HepG2 (cell line): ENCODE data around the gene ST6GALNAC2. TPM values are rescaled to one million over a fixed set of nuclear protein-coding genes. Genes with fewer than 3 reads are reported as not detected.

ENCODE experiments used
- ATAC-seq: fragments of 200-7000 bp; cut with Tn5 transposase; 3 replicates; pipeline ENCODE4 v1.9.1; 2020; ENCODE audit warnings: mild to moderate bottlenecking, moderate library complexity
- BruUV-seq: library from RNA; stranded (reverse); fragments of 400-500 nt; replicated peaks from 2 replicates; lab custom pipeline; 2021; lab: Mats Ljungman, UMichigan
- CTCF ChIA-PET: fragments of 300-600 bp; formaldehyde crosslinking; extraction: SDS; loops from one replicate; lab custom pipeline; 2021; ENCODE audit warnings: low total read pairs, inconsistent platforms, low intra/inter-chr PET ratio; lab: Yijun Ruan, JAX
- POLR2A ChIA-PET: fragments of 350-600 bp; sonication (Branson Sonifier 250); formaldehyde crosslinking; loops from one replicate; lab custom pipeline; 2020; ENCODE audit warnings: antibody characterized with exemption, inconsistent platforms; lab: Yijun Ruan, JAX
- DNase-seq: peaks from one replicate; pipeline ENCODE4 v3.0.0-alpha.2; 2015; ENCODE audit warnings: low spot score
- FAIRE-seq: peaks from 3 replicates; lab custom pipeline; 2011; peaks lifted over from hg19 to GRCh38; lab: Jason Lieb, UNC
- H2AFZ ChIP-seq: one replicate; pipeline ENCODE4 v1.6.1; 2011; ENCODE audit warnings: low read length, inconsistent platforms
- H3K27ac ChIP-seq: fragments of 300-600 bp; 3 replicates; pipeline ENCODE4 v1.8.0; 2011; ENCODE audit warnings: mixed run types, mild to moderate bottlenecking, mixed read lengths, low read length, inconsistent platforms; ENCODE audit not compliant: insufficient read depth; ENCODE audit errors: extremely low read length
- H3K27me3 ChIP-seq, 2 experiments: fragments of 200-600 bp in 1 of 2; 2 replicates in 1 of 2; 3 replicates in 1 of 2; pipeline versions ENCODE4 v1.6.0 to v1.8.0; 2011; ENCODE audit warnings: low read length in 2 of 2, mild to moderate bottlenecking in 2 of 2, moderate library complexity in 2 of 2, inconsistent platforms in 1 of 2; ENCODE audit not compliant: insufficient read depth in 2 of 2, control insufficient read depth in 1 of 2
- H3K36me3 ChIP-seq, 2 experiments: fragments of 200-600 bp in 1 of 2; replicated peaks in 1 of 2; 2 replicates in 1 of 2; 3 replicates in 1 of 2; pipeline versions ENCODE4 v1.5.1 to v1.8.0; 2011; ENCODE audit warnings: low read length in 2 of 2, inconsistent platforms in 1 of 2; ENCODE audit not compliant: insufficient read depth in 2 of 2, control insufficient read depth in 1 of 2
- H3K4me1 ChIP-seq: 2 replicates; pipeline ENCODE4 v1.5.1; 2012; ENCODE audit warnings: low read length, inconsistent platforms; ENCODE audit not compliant: insufficient read depth
- H3K4me2 ChIP-seq: 2 replicates; pipeline ENCODE4 v1.6.0; 2011; ENCODE audit warnings: low read depth, low read length, inconsistent platforms
- H3K4me3 ChIP-seq, 3 experiments: fragments of 200-600 bp in 1 of 3; sonication (generic), shearing (Covaris generic) in 1 of 3; replicated peaks in 1 of 3; 2 replicates each; pipeline ENCODE4 v1.5.1; 2011 to 2016; ENCODE audit warnings: low read length in 3 of 3, inconsistent platforms in 2 of 3, low read depth in 2 of 3, mild to moderate bottlenecking in 2 of 3, control low read depth in 1 of 3, mixed read lengths in 1 of 3; ENCODE audit not compliant: insufficient read depth in 1 of 3
- H3K79me2 ChIP-seq: one replicate; pipeline ENCODE4 v1.6.1; 2011; ENCODE audit warnings: low read length, inconsistent platforms; ENCODE audit not compliant: insufficient read depth
- H3K9ac ChIP-seq: 2 replicates; pipeline ENCODE4 v1.6.0; 2011; ENCODE audit warnings: mild to moderate bottlenecking, low read depth, low read length, inconsistent platforms; ENCODE audit not compliant: insufficient read depth
- H3K9me3 ChIP-seq: 2 replicates; pipeline ENCODE4 v1.5.1; 2012; ENCODE audit warnings: mild to moderate bottlenecking, low read length
- H4K20me1 ChIP-seq: 2 replicates; pipeline ENCODE4 v1.6.0; 2011; ENCODE audit warnings: inconsistent platforms, mild to moderate bottlenecking, low read length, moderate library complexity; ENCODE audit not compliant: insufficient read depth
- CEBPG ChIP-seq: IDR thresholded peaks from 2 replicates; pipeline ENCODE4 v1.6.1; 2016
- GABPA ChIP-seq, 2 experiments: IDR thresholded peaks; 2 replicates each; pipeline ENCODE4 v1.6.1; 2011 to 2016; ENCODE audit warnings: low read depth in 2 of 2, low read length in 1 of 2, missing biosample characterization in 1 of 2, missing genetic modification characterization in 1 of 2
- HNF4A ChIP-seq: sonication (generic); formaldehyde crosslinking; IDR thresholded peaks from 2 replicates; pipeline ENCODE4 v1.4.0; 2020; ENCODE audit warnings: missing genetic modification reagents
- NR2F6 ChIP-seq, 2 experiments: IDR thresholded peaks; 2 replicates each; pipeline ENCODE4 v1.6.1; 2016; ENCODE audit warnings: antibody characterized with exemption in 1 of 2, mild to moderate bottlenecking in 1 of 2
- ZFP82 ChIP-seq: sonication (generic); formaldehyde crosslinking; IDR thresholded peaks from 2 replicates; pipeline ENCODE4 v1.5.1; 2020; ENCODE audit warnings: mild to moderate bottlenecking, missing genetic modification reagents, borderline replicate concordance
- ZNF264 ChIP-seq: sonication (generic); formaldehyde crosslinking; IDR thresholded peaks from 2 replicates; pipeline ENCODE4 v1.4.0; 2020; ENCODE audit warnings: missing genetic modification reagents
- ZNF34 ChIP-seq: sonication (generic); formaldehyde crosslinking; IDR thresholded peaks from 2 replicates; pipeline ENCODE4 v1.4.0; 2020; ENCODE audit warnings: mild to moderate bottlenecking, missing genetic modification reagents, borderline replicate concordance
- WGBS: methylation state at CpG from one replicate; pipeline ENCODE4 v1.1.6; 2017; ENCODE audit warnings: low lambda C conversion rate; 5-methylcytosine and 5-hydroxymethylcytosine counted together
- in situ Hi-C: cut with HindIII; loops from 2 replicates; pipeline ENCODE4 v1.10.0; 2017; ENCODE audit warnings: low pct_unique_long_range_greater_than_20kb; ENCODE audit not compliant: extremely low pct_ligation_motif_present
- intact Hi-C: fragments of 100-400 bp; cut with micrococcal nuclease; formaldehyde crosslinking; loops from one replicate; pipeline ENCODE4 v1.10.0; 2022; ENCODE audit not compliant: unreplicated experiment
- polyA plus RNA-seq, 8 experiments: library from polyadenylated mRNA; depleted of rRNA in 3 of 8; stranded (reverse) in 7 of 8; unstranded in 1 of 8; fragments of >200 nt; fragmentation: Illumina TruSeq in 4 of 8; extraction: Trizol in 4 of 8; gene quantifications; 2 replicates each; pipeline versions ENCODE4 v1.2.1 to v1.2.3, GENCODE V29; 2011 to 2016; ENCODE audit warnings: low read depth in 4 of 8, missing spikeins in 1 of 8, mixed read lengths in 1 of 8; ENCODE audit not compliant: insufficient read depth in 1 of 8
- total RNA-seq, 5 experiments: library from RNA; depleted of rRNA; stranded (reverse); fragments of >200 nt; fragmentation: Illumina TruSeq; extraction: Trizol; gene quantifications; 2 replicates each; pipeline ENCODE4 v1.2.3, GENCODE V29; 2016; ENCODE audit warnings: low read depth in 1 of 5
- TF ChIP-seq, protein P1 (sequence below): sonication (generic); formaldehyde crosslinking; IDR thresholded peaks from 2 replicates; pipeline ENCODE4 v1.8.1; 2023; ENCODE audit warnings: missing genetic modification reagents, mild to moderate bottlenecking, borderline replicate concordance
- TF ChIP-seq, protein P2 (sequence below): sonication (generic); formaldehyde crosslinking; IDR thresholded peaks from 2 replicates; pipeline ENCODE4 v1.5.1; 2020; ENCODE audit warnings: mild to moderate bottlenecking, moderate library complexity, missing genetic modification reagents
- TF ChIP-seq, protein P3 (sequence below): sonication (generic); formaldehyde crosslinking; IDR thresholded peaks from 2 replicates; pipeline ENCODE4 v1.4.0; 2020; ENCODE audit warnings: missing genetic modification reagents
- TF ChIP-seq, protein P4 (sequence below): IDR thresholded peaks from 2 replicates; pipeline ENCODE4 v1.4.0; 2020; ENCODE audit warnings: mild to moderate bottlenecking, missing genetic modification reagents

ST6GALNAC2 gene
- total and polyA plus RNA-seq, 2 of the 13 experiments (the other 11 are each of a cell fraction or from before 2014, with no cell fraction given): 0.12 to 0.49 TPM

DNA sequence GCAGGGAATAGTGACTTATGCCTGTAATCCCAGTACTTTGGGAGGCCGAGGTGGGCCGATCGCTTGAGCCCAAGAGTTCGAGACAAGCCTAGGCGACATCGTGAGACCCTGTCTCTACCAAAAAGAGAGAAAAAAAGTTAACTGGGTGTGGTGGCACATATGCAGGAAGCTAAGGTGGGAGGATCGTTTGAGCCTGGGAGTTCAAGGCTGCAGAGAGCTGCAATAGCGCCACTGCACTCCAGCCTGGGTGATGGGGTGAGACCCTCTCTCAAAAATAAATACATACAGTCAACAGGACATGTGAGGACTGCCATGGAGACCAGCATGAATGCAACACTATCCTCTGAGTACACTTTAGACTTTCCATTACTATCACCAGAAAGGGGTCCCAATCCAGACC is 15.4 kb upstream of the ST6GALNAC2 start (continued):
- TF ChIP-seq, protein P1, sequence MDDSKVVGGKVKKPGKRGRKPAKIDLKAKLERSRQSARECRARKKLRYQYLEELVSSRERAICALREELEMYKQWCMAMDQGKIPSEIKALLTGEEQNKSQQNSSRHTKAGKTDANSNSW: no peak

DNA sequence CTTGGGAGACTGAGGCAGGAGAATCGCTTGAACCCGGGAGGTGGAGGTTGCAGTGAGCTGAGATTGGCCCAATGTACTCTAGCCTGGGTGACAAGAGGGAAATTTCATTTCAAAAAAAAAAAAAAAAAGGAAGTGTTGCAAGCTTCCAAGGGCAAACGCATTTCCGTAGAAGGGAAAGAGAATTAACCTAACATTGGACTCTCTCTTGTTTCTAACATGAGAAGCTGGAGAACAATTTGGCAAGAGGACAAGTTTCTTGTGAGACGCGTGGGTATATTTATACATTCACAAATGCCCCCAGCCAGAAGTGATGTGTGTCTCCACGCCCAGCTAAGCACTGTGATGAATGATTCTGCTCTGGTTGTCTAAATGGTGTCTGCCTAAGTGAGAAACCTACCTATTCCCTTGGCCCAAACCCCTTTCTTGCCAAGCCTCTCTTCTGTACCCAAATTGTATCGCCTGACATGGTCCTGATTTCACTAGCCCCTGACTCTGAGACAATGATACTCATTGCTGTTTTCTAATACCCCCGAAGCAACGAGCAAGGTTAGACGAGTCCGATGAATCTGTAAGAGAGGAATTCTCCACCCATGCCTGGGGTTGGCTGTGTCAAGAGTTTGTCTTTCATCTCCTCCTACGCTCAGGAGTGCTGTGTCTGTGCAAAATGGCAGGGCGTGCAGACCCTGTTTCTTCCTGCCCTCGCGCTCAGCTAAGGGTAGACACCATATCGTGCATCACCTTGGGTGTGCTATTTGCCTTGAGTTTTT is 14.2 kb upstream of the ST6GALNAC2 start:
- Histone ChIP-seq H3K27me3 (no peaks in the 10 kb centered on the region), H3K4me1 (peaks cover 73% of the 10 kb centered on the region), H2AFZ (no peak overlapping the region), H4K20me1 (no peaks in the 10 kb centered on the region), H3K27ac (no peak overlapping the region), H3K4me3 (no peak overlapping the region), H3K4me2 (peak overlapping the region; percentile 6), H3K9me3 (no peaks in the 10 kb centered on the region), H3K9ac (no peak overlapping the region), H3K79me2 (no peaks in the 10 kb centered on the region), H3K36me3 (no peaks in the 10 kb centered on the region)
- no TSS peak for BruUV-seq
- POLR2A ChIA-PET: interaction anchor here (3.2 to 6.3 kb wide), 2 partner anchors 13 to 33 kb away, joined by 14 to 39 read pairs; no protein-coding TSS in a partner anchor
- in situ Hi-C loops: no loop called here
- ATAC-seq: no peak
- CTCF ChIA-PET: no interaction called here
- no peak for DNase-seq
- FAIRE-seq: no peak
- WGBS: 58% methylated on average over 17 of the region's 17 CpGs
- intact Hi-C loops: no loop called here
- TF ChIP-seq GABPA (IDR thresholded peaks at IDR 0.05; ENCODE audit: low read depth, low read length): no peak
- TF ChIP-seq GABPA (CRISPR knock-in tag; IDR thresholded peaks at IDR 0.05; ENCODE audit: low read depth): peak; percentile 37; the same call in 1 of the 2 replicates
- no peak for TF ChIP-seq ZNF264 (CRISPR knock-in tag)
- TF ChIP-seq, protein P2, sequence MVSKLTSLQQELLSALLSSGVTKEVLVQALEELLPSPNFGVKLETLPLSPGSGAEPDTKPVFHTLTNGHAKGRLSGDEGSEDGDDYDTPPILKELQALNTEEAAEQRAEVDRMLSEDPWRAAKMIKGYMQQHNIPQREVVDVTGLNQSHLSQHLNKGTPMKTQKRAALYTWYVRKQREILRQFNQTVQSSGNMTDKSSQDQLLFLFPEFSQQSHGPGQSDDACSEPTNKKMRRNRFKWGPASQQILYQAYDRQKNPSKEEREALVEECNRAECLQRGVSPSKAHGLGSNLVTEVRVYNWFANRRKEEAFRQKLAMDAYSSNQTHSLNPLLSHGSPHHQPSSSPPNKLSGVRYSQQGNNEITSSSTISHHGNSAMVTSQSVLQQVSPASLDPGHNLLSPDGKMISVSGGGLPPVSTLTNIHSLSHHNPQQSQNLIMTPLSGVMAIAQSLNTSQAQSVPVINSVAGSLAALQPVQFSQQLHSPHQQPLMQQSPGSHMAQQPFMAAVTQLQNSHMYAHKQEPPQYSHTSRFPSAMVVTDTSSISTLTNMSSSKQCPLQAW (CRISPR knock-in tag): peak; percentile 9; the same call in 1 of the 2 replicates
- TF ChIP-seq CEBPG (CRISPR knock-in tag): peak; percentile 54
- TF ChIP-seq, protein P3, sequence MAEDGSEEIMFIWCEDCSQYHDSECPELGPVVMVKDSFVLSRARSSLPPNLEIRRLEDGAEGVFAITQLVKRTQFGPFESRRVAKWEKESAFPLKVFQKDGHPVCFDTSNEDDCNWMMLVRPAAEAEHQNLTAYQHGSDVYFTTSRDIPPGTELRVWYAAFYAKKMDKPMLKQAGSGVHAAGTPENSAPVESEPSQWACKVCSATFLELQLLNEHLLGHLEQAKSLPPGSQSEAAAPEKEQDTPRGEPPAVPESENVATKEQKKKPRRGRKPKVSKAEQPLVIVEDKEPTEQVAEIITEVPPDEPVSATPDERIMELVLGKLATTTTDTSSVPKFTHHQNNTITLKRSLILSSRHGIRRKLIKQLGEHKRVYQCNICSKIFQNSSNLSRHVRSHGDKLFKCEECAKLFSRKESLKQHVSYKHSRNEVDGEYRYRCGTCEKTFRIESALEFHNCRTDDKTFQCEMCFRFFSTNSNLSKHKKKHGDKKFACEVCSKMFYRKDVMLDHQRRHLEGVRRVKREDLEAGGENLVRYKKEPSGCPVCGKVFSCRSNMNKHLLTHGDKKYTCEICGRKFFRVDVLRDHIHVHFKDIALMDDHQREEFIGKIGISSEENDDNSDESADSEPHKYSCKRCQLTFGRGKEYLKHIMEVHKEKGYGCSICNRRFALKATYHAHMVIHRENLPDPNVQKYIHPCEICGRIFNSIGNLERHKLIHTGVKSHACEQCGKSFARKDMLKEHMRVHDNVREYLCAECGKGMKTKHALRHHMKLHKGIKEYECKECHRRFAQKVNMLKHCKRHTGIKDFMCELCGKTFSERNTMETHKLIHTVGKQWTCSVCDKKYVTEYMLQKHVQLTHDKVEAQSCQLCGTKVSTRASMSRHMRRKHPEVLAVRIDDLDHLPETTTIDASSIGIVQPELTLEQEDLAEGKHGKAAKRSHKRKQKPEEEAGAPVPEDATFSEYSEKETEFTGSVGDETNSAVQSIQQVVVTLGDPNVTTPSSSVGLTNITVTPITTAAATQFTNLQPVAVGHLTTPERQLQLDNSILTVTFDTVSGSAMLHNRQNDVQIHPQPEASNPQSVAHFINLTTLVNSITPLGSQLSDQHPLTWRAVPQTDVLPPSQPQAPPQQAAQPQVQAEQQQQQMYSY (CRISPR knock-in tag): no peak
- TF ChIP-seq, protein P4, sequence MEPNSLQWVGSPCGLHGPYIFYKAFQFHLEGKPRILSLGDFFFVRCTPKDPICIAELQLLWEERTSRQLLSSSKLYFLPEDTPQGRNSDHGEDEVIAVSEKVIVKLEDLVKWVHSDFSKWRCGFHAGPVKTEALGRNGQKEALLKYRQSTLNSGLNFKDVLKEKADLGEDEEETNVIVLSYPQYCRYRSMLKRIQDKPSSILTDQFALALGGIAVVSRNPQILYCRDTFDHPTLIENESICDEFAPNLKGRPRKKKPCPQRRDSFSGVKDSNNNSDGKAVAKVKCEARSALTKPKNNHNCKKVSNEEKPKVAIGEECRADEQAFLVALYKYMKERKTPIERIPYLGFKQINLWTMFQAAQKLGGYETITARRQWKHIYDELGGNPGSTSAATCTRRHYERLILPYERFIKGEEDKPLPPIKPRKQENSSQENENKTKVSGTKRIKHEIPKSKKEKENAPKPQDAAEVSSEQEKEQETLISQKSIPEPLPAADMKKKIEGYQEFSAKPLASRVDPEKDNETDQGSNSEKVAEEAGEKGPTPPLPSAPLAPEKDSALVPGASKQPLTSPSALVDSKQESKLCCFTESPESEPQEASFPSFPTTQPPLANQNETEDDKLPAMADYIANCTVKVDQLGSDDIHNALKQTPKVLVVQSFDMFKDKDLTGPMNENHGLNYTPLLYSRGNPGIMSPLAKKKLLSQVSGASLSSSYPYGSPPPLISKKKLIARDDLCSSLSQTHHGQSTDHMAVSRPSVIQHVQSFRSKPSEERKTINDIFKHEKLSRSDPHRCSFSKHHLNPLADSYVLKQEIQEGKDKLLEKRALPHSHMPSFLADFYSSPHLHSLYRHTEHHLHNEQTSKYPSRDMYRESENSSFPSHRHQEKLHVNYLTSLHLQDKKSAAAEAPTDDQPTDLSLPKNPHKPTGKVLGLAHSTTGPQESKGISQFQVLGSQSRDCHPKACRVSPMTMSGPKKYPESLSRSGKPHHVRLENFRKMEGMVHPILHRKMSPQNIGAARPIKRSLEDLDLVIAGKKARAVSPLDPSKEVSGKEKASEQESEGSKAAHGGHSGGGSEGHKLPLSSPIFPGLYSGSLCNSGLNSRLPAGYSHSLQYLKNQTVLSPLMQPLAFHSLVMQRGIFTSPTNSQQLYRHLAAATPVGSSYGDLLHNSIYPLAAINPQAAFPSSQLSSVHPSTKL (CRISPR knock-in tag): 0 out of 2 replicates have a peak, but pooled peaks have one; percentile 31
- no peak for TF ChIP-seq ZNF34 (CRISPR knock-in tag)
- TF ChIP-seq NR2F6 (IDR thresholded peaks at IDR 0.05): 0 out of 2 replicates have a peak, but pooled peaks have one; percentile 14
- no peak for TF ChIP-seq NR2F6 (CRISPR knock-in tag; IDR thresholded peaks at IDR 0.05)
- 0 out of 2 replicates have a peak, but pooled peaks have one; percentile 13 for TF ChIP-seq HNF4A
- no peak for TF ChIP-seq ZFP82
